GM19238 (cell line): ENCODE results near the gene FAM221A.
"Not testable (repeated sequence)": the region's sequence is repeated elsewhere in the genome, so short reads cannot be mapped to it uniquely, and the experiment has no call there.

Experiments
- DNase-seq: peaks from one replicate; pipeline ENCODE4 v3.0.0; 2011; ENCODE audit warnings: low spot score; ENCODE audit not compliant: insufficient read length

The FAM221A gene

GRCh38 chr7:23700046-23700445 lies 20.0 kb downstream of the FAM221A start:
- no peak for DNase-seq

- DNase-seq: no peak
Measured at GRCh38 chr7:23709081-23709750, 29.2 kb downstream of the FAM221A start.

- no peak for DNase-seq
Measured at GRCh38 chr7:23710000-23710399, 30.0 kb downstream of the FAM221A start, which contains the start of gene STK31. STK31 (plus strand) TSS chr7:23710219; CDS start chr7:23710286, 67 bp downstream.

DNA sequence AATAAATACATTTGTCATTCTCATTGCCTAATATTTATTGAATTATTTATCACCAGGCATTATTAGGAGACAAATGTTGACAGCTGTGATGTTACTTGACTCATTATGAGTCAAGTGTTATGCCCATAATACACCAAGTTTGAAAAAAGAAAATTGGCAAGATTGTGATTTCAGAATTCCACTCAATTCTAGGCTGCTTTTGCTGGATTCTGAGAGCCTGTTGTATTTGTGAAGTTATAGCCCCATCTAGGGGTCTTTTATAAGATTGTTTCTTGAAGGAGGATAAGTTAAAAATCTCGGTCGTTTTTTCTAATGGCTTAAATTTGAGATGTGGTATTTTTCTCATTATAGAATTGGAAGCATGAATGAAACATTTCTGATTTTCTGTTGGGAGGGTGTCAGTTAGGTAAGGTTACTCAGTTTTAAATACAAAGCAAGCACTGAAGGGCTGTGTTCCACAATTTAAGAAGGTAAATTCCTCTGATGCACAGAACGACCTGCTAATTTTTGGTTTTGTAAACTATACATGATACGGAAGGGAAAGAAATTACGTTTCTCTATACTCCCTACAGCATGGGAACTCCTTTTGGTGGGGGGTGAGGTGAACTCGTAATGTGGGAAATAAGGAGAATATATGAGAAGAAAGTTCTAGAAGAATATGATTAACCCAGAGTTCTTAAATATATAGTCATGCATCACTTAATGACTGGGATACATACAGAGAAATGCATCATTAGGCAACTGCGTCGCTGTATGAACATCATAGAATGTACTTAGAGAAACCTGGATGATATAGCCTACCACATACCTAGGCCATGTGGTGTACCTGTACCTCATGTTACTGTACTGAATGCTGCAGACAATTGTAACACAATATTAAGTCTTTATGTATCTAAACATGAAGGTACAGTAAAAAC lies 32.6 kb downstream of the FAM221A start:
- no peak for DNase-seq

DNA sequence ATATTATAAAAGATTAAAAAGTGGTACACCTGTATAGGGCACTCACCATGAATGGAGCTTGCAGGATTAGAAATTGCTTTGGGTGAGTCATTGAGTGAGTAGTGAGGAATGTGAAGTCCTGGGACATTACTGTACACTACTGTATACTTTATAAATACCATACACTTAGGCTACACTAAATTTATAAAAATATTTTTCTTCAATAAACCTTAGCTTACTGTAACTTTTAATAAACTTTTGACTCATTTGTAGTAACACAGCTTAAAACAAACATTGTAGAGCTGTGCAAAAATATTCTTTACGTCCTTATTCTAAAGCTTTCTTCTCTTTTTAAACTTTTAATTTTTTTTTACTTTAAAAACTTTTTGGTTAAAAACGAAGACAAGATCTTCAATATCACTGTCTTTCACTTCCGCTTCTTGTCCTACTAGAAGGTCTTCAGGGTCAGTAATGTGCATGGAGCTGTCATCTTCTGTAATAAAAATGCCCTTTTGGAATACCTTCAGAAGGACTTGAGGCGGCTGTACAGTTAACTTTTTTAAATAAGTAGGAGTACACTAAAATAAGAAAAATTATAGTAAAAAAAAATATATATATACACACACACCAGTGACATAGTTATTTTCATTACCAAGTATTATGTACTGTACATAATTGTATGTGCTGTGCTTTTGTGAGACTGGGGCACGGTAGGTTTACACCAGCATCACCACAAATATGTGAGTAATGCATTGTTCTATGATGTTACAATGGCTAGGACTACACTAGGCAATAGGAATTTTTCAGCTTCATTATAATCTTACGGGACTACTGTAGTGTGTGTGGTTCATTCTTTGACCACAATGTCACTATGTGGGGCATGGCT lies 33.5 kb downstream of the FAM221A start:
- no peak for DNase-seq

DNA sequence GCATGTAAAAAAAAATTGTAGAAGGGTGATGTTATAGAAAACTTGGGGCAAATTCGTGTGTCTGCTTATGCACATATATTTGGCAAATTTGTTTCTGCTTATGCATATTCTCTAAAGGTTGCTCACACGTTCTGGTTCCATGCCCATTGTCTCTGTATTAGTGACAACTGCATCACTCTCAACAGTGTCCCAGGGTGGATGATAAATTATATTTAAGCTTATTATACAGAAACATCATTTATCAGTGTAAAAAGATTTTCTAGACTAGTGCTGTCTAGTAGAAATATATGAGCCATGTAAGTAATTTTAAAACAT lies 34.1 kb downstream of the FAM221A start:
- DNase-seq: no peak

- no peak for DNase-seq
Measured at GRCh38 chr7:23714579-23714978, 34.6 kb downstream of the FAM221A start.

DNA sequence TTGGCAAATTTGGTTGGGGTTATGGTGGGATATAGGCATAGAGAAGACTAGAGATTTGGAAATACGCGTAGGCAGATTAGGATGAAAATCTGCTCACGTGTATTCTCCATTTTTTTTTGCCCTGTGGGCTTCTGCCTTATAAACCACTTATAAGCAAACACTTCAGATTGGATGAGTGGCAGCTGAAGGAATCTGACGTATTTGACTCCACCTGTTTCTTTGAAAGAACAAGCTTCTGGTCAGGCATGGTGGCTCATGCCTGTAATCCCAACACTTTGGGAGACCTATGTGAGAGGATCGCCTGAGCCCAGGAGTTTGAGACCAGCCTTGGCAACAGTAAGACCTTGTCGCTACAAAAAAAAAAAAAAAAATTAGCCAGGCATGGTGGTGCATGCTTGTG lies 35.1 kb downstream of the FAM221A start:
- no peak for DNase-seq

DNA sequence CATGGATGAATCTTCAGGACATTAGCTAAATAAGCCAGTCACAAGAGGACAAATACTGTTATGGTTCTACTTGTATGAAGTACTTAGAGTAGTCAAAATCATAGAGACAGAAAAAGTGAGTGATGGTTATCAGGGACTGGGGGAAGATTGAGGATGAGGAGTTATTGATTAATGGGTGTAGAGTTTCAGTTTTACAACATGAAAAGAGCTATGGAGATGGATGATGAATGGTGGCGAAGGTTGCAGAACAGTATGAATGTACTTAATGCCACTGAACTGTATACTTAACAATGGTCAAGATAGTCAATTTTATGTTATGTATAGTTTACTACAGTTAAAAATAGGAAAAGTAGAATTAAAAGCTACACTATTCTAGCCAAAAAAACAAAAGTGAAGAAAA lies 37.8 kb downstream of the FAM221A start:
- no peak for DNase-seq

GRCh38 chr7:23721456-23721855 lies 41.5 kb downstream of the FAM221A start:
- DNase-seq: no peak

- DNase-seq: not testable (repeated sequence)
Measured at GRCh38 chr7:23722587-23723216, 42.7 kb downstream of the FAM221A start.

- not testable (repeated sequence) for DNase-seq
Measured at GRCh38 chr7:23724113-23724512, 44.1 kb downstream of the FAM221A start.

DNA sequence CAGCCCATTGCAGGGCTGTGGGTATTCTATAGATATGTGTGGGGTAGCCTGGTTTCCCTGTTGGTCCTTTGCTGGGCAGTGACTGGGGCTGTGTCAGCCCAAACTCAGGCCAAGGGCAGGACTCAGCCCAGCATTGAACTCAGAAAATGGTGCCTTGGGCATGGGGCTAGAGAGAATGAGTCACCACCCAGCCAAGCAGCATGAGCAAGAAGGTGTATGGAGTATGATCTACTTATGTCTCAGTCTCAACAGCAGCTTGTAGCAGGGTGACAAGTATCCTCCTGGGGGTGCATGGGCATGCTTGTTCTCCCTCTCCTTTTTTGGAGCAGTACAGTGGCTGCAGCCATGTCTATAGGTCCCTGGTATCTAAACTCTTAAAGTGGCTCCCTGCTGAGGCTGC lies 62.1 kb downstream of the FAM221A start:
- no peak for DNase-seq

DNA sequence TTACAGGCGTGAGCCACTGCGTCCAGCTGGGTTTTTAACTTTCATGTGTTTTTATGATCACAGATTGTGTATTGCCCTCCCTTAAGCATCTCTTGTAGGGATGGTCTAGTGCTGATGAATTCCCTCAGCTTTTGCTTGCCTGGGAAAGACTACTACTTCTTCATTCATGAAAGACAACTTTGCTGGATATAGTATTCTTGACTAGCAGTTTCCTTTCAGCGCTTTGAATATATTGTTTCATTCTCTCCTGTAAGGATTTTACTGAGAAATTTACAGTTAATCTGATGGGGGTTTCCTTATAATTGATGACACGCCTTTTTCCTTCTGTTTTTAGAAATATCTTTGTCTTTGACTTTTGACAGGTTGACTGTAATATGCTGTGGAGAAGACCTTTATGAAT lies 63.2 kb downstream of the FAM221A start:
- DNase-seq: no peak

GRCh38 chr7:23746629-23747028 lies 66.6 kb downstream of the FAM221A start:
- no peak for DNase-seq

DNA sequence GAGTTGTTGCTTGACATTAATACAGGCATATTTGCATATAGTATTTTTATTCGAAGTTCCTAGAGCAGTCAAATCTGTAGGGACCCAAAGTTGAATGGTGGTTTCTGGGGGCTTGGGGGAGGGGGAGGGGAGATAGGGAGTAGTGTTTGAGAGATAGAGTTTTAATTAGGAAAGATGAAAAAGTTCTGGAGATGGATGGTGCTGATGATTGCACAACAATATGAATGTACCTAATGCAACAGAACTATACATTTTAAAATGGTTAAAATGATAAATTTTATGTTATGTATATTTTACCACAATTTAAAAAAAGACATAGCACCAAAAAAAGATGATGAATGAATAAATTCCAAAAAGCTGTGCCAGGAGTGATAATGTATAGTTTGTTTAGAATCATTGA lies 71.9 kb downstream of the FAM221A start:
- no peak for DNase-seq
